H9 (cell line): ENCODE measurements around the gene MSANTD1. TPM values are rescaled to one million over a fixed set of nuclear protein-coding genes. Genes with fewer than 3 reads are reported as not detected.

Experiments
- DNase-seq: peaks from one replicate; pipeline ENCODE4 v3.0.0-alpha.2; 2017
- H2AFZ ChIP-seq: one replicate; pipeline ENCODE4 v1.6.1; 2013; ENCODE audit warnings: mild to moderate bottlenecking, low read length, control low read depth, moderate library complexity
- H2AK5ac ChIP-seq: 2 replicates; pipeline ENCODE4 v1.6.1; 2013; ENCODE audit warnings: low read length, control low read depth, mixed read lengths; ENCODE audit not compliant: insufficient read length
- H2BK120ac ChIP-seq: one replicate; pipeline ENCODE4 v1.6.1; 2013; ENCODE audit warnings: low read depth, mild to moderate bottlenecking, low read length, control low read depth, inconsistent platforms; ENCODE audit not compliant: poor library complexity, severe bottlenecking
- H2BK12ac ChIP-seq: 2 replicates; pipeline ENCODE4 v1.6.1; 2013; ENCODE audit warnings: low read length, control low read depth, mixed read lengths, low read depth; ENCODE audit not compliant: insufficient read length
- H2BK15ac ChIP-seq: 2 replicates; pipeline ENCODE4 v1.6.1; 2013; ENCODE audit warnings: low read depth, low read length, control low read depth
- H2BK20ac ChIP-seq: one replicate; pipeline ENCODE4 v1.6.1; 2013; ENCODE audit warnings: low read depth, mild to moderate bottlenecking, low read length, control low read depth, inconsistent platforms; ENCODE audit not compliant: poor library complexity, severe bottlenecking
- H2BK5ac ChIP-seq: 2 replicates; pipeline ENCODE4 v1.6.1; 2013; ENCODE audit warnings: low read length, control low read depth, mixed read lengths; ENCODE audit not compliant: insufficient read length
- H3K14ac ChIP-seq: 2 replicates; pipeline ENCODE4 v1.6.1; 2013; ENCODE audit warnings: low read length, control low read depth; ENCODE audit not compliant: insufficient read depth
- H3K18ac ChIP-seq: 2 replicates; pipeline ENCODE4 v1.6.1; 2013; ENCODE audit warnings: low read depth, mild to moderate bottlenecking, mixed read lengths, low read length, control low read depth; ENCODE audit not compliant: insufficient read length
- H3K23ac ChIP-seq: 2 replicates; pipeline ENCODE4 v1.6.1; 2013; ENCODE audit warnings: low read length, control low read depth, mixed read lengths, low read depth; ENCODE audit not compliant: insufficient read length
- H3K23me2 ChIP-seq: 2 replicates; pipeline ENCODE4 v1.6.1; 2013; ENCODE audit warnings: low read depth, mild to moderate bottlenecking, mixed read lengths, low read length, control low read depth; ENCODE audit not compliant: insufficient read length, poor library complexity, severe bottlenecking
- H3K27ac ChIP-seq: 2 replicates; pipeline ENCODE4 v1.5.1; 2013; ENCODE audit warnings: low read length, control low read depth, mixed read lengths, low read depth; ENCODE audit not compliant: insufficient read length
- H3K27me3 ChIP-seq: 2 replicates; pipeline ENCODE4 v1.6.1; 2013; ENCODE audit warnings: low read length, control low read depth, inconsistent platforms; ENCODE audit not compliant: insufficient read depth
- H3K4ac ChIP-seq: 2 replicates; pipeline ENCODE4 v1.6.1; 2013; ENCODE audit warnings: low read depth, mild to moderate bottlenecking, control low read depth, inconsistent platforms, low read length, moderate library complexity
- H3K4me1 ChIP-seq: 2 replicates; pipeline ENCODE4 v1.6.1; 2013; ENCODE audit warnings: low read length, control low read depth, inconsistent platforms; ENCODE audit not compliant: insufficient read depth
- H3K4me2 ChIP-seq: 2 replicates; pipeline ENCODE4 v1.6.1; 2013; ENCODE audit warnings: low read length, control low read depth, mixed read lengths; ENCODE audit not compliant: insufficient read length, insufficient read depth
- H3K56ac ChIP-seq: 2 replicates; pipeline ENCODE4 v1.6.1; 2013; ENCODE audit warnings: low read depth, mild to moderate bottlenecking, mixed read lengths, low read length, control low read depth; ENCODE audit not compliant: insufficient read length
- H3K79me1 ChIP-seq: 2 replicates; pipeline ENCODE4 v1.6.1; 2013; ENCODE audit warnings: low read depth, mild to moderate bottlenecking, moderate library complexity, low read length, control low read depth, inconsistent platforms; ENCODE audit not compliant: insufficient read depth, poor library complexity, severe bottlenecking
- H3K79me2 ChIP-seq: 2 replicates; pipeline ENCODE4 v1.6.1; 2013; ENCODE audit warnings: low read length, control low read depth, inconsistent platforms; ENCODE audit not compliant: insufficient read depth
- H3K9ac ChIP-seq: 2 replicates; pipeline ENCODE4 v1.6.1; 2013; ENCODE audit warnings: low read length, control low read depth, mixed read lengths; ENCODE audit not compliant: insufficient read length; ENCODE audit errors: extremely low read depth
- H3K9me3 ChIP-seq: one replicate; pipeline ENCODE4 v1.6.1; 2013; ENCODE audit warnings: low read depth, low read length, inconsistent platforms; ENCODE audit not compliant: control insufficient read depth
- H3T11ph ChIP-seq: one replicate; pipeline ENCODE4 v1.6.1; 2013; ENCODE audit warnings: mild to moderate bottlenecking, low read length, control low read depth, inconsistent platforms
- H4K20me1 ChIP-seq: one replicate; pipeline ENCODE4 v1.6.1; 2013; ENCODE audit not compliant: control insufficient read depth, insufficient read length, insufficient read depth
- H4K5ac ChIP-seq: 2 replicates; pipeline ENCODE4 v1.6.1; 2013; ENCODE audit warnings: low read depth, mild to moderate bottlenecking, mixed read lengths, low read length, control low read depth; ENCODE audit not compliant: insufficient read length
- H4K8ac ChIP-seq: replicated peaks from 2 replicates; pipeline ENCODE4 v1.6.1; 2013; ENCODE audit warnings: low read length, control low read depth, mixed read lengths, low read depth; ENCODE audit not compliant: insufficient read length
- H4K91ac ChIP-seq: 2 replicates; pipeline ENCODE4 v1.6.1; 2013; ENCODE audit warnings: low read depth, mild to moderate bottlenecking, moderate library complexity, mixed read lengths, low read length, control low read depth; ENCODE audit not compliant: insufficient read length
- H3K27ac Mint-ChIP-seq, 3 experiments: 2 replicates in 2 of 3; 3 replicates in 1 of 3; pipeline ENCODE4 v1.8.0; 2020 to 2021; ENCODE audit warnings: mixed read lengths in 3 of 3, mild to moderate bottlenecking in 1 of 3, moderate library complexity in 1 of 3
- H3K27me3 Mint-ChIP-seq: 2 replicates; pipeline ENCODE4 v1.8.0; 2021; ENCODE audit warnings: low read depth, mild to moderate bottlenecking, moderate library complexity, mixed read lengths
- H3K36me3 Mint-ChIP-seq, 3 experiments: 2 replicates in 2 of 3; 3 replicates in 1 of 3; pipeline ENCODE4 v1.8.0; 2020 to 2021; ENCODE audit warnings: low read depth in 3 of 3, mixed read lengths in 3 of 3; ENCODE audit not compliant: insufficient read depth in 1 of 3
- H3K4me1 Mint-ChIP-seq, 2 experiments: 2 replicates each; pipeline ENCODE4 v1.8.0; 2020; ENCODE audit warnings: mixed read lengths in 2 of 2
- H3K4me3 Mint-ChIP-seq, 2 experiments: 2 replicates in 1 of 2; 3 replicates in 1 of 2; pipeline ENCODE4 v1.8.0; 2020 to 2021; ENCODE audit warnings: mild to moderate bottlenecking in 2 of 2, mixed read lengths in 2 of 2, moderate library complexity in 1 of 2
- H3K9me3 Mint-ChIP-seq, 2 experiments: 2 replicates in 1 of 2; 3 replicates in 1 of 2; pipeline ENCODE4 v1.8.0; 2020; ENCODE audit warnings: mild to moderate bottlenecking in 2 of 2, mixed read lengths in 2 of 2, moderate library complexity in 1 of 2
- CTCF ChIP-seq: fragments of 200-600 bp; sonication (generic); conservative IDR thresholded peaks from 3 replicates; pipeline ENCODE4 v1.8.0; 2021; ENCODE audit warnings: antibody characterized with exemption, mild to moderate bottlenecking
- WGBS: extraction: QIAGEN DNeasy Blood & Tissue Kit; methylation state at CpG from one replicate; pipeline ENCODE4 v1.1.7; 2013; ENCODE audit warnings: missing lambda C conversion rate, low lambda C conversion rate, mixed read lengths; ENCODE audit not compliant: insufficient read length; ENCODE audit errors: extremely low coverage; 5-methylcytosine and 5-hydroxymethylcytosine counted together
- total RNA-seq: library from RNA; stranded (reverse); gene quantifications from 2 replicates; pipeline ENCODE4 v1.2.1, GENCODE V29; 2021

The MSANTD1 gene
- total RNA-seq, 1 experiment from 2014 or later = 0.83 TPM

- no peaks in the 10 kb centered on the region; a peak in 1 of 5 replicates for H3K9me3 Mint-ChIP-seq
- H3K4me3 Mint-ChIP-seq = no peak overlapping the region
- Histone ChIP-seq H3K56ac (no peak overlapping the region), H2AFZ (no peak overlapping the region), H2BK20ac (no peak overlapping the region), H3K18ac (no peak overlapping the region), H3K4ac (no peak overlapping the region), H2BK12ac (no peak overlapping the region), H3K9me3 (no peaks in the 10 kb centered on the region), H3K27ac (no peak overlapping the region), H3K4me2 (no peak overlapping the region), H3K14ac (no peak overlapping the region; the same call in 1 of the 2 replicates), H3K23me2 (no peaks in the 10 kb centered on the region), H2BK120ac (no peak overlapping the region), H4K91ac (no peak overlapping the region), H4K20me1 (no peaks in the 10 kb centered on the region), H3K4me1 (no peaks in the 10 kb centered on the region), H3K79me2 (no peaks in the 10 kb centered on the region), H2BK15ac (no peak overlapping the region), H3T11ph (no peak overlapping the region), H3K23ac (no peak overlapping the region), H4K8ac (no peak overlapping the region), H4K5ac (no peak overlapping the region), H3K27me3 (no peaks in the 10 kb centered on the region; the same call in 1 of the 2 replicates), H3K9ac (no peak overlapping the region), H2AK5ac (no peak overlapping the region), H2BK5ac (no peak overlapping the region), H3K79me1 (no peaks in the 10 kb centered on the region)
- TF ChIP-seq CTCF = no peak
- peaks cover 17% of the 10 kb centered on the region for H3K27me3 Mint-ChIP-seq
- peak; percentile 26 for DNase-seq
- no peaks in the 10 kb centered on the region for H3K4me1 Mint-ChIP-seq
- peak overlapping the region in 1 of 3 experiments; percentile 57; a peak in 2 of 7 replicates for H3K27ac Mint-ChIP-seq
- no CpG with 5 or more reads among the region's 35 CpGs for WGBS
- no peaks in the 10 kb centered on the region for H3K36me3 Mint-ChIP-seq
Measured at GRCh38 chr4:3261411-3262207, 12.7 kb downstream of the MSANTD1 start.
